ENCODE data around the gene JAML. TPM values are rescaled to one million over a fixed set of nuclear protein-coding genes. Genes with fewer than 3 reads are reported as not detected.

The JAML gene
- total RNA-seq, 2 donors from 2014 or later, result 3.8 to 7.0 TPM

GRCh38 chr11:118175031-118175992 lies 49.5 kb downstream of the JAML start:
- no peak for DNase-seq (ENCODE audit: low spot score)
- intact Hi-C loops (cut with DNase I), result no loop called here

- DNase-seq (ENCODE audit: low spot score), result no peak
- intact Hi-C loops (cut with DNase I), result no loop called here
Observed at GRCh38 chr11:118174006-118174567, 50.7 kb downstream of the JAML start.

GRCh38 chr11:118172356-118172755 lies 52.5 kb downstream of the JAML start:
- peak; percentile 62 for DNase-seq (ENCODE audit: low spot score)

GRCh38 chr11:118171269-118172062 lies 53.3 kb downstream of the JAML start:
- peak; percentile 89 for DNase-seq (ENCODE audit: low spot score)
- intact Hi-C loops (cut with DNase I), result loop anchor here in 1 of 2 donors (2.0 kb wide), 1 partner anchor 27 kb away; no protein-coding TSS in a partner anchor

More at GRCh38 chr11:118172356-118172755, 52.5 kb downstream of the JAML start:
- intact Hi-C loops (cut with DNase I), result no loop called here

- intact Hi-C loops (cut with DNase I), result loop anchor here in 1 of 2 donors (2.0 kb wide), 1 partner anchor 26 kb away; no protein-coding TSS in a partner anchor
- no peak for DNase-seq (ENCODE audit: low spot score)
Observed at GRCh38 chr11:118170882-118171268, 53.9 kb downstream of the JAML start.

GRCh38 chr11:118170231-118170630 lies 54.6 kb downstream of the JAML start:
- intact Hi-C loops (cut with DNase I), result loop anchor here in 1 of 2 donors (2.0 kb wide), 1 partner anchor 25 kb away; no protein-coding TSS in a partner anchor

GRCh38 chr11:118169300-118170140 lies 55.3 kb downstream of the JAML start:
- peak; percentile 22 for DNase-seq (ENCODE audit: low spot score)
- intact Hi-C loops (cut with DNase I), result loop anchor here in 1 of 2 donors (2.0 kb wide), 1 partner anchor 25 kb away; no protein-coding TSS in a partner anchor

More at GRCh38 chr11:118170231-118170630, 54.6 kb downstream of the JAML start:
- no peak for DNase-seq (ENCODE audit: low spot score)

GRCh38 chr11:118168751-118169150 lies 56.1 kb downstream of the JAML start:
- intact Hi-C loops (cut with DNase I), result no loop called here
- peak; percentile 32 for DNase-seq (ENCODE audit: low spot score)

GRCh38 chr11:118168316-118168715 lies 56.5 kb downstream of the JAML start:
- peak; percentile 30 for DNase-seq (ENCODE audit: low spot score)
- intact Hi-C loops (cut with DNase I), result no loop called here

GRCh38 chr11:118167906-118168305 lies 56.9 kb downstream of the JAML start:
- intact Hi-C loops (cut with DNase I), result no loop called here
- DNase-seq (ENCODE audit: low spot score), result peak; percentile 50

GRCh38 chr11:118167253-118167652 lies 57.6 kb downstream of the JAML start:
- intact Hi-C loops (cut with DNase I), result no loop called here
- DNase-seq (ENCODE audit: low spot score), result no peak

- peak; percentile 49 for DNase-seq (ENCODE audit: low spot score)
- intact Hi-C loops (cut with DNase I), result no loop called here
Observed at GRCh38 chr11:118166641-118167040, 58.2 kb downstream of the JAML start.

GRCh38 chr11:118164885-118165284 lies 59.9 kb downstream of the JAML start:
- no peak for DNase-seq (ENCODE audit: low spot score)
- intact Hi-C loops (cut with DNase I), result no loop called here

GRCh38 chr11:118163494-118163893 lies 61.3 kb downstream of the JAML start:
- no peak for DNase-seq (ENCODE audit: low spot score)
- intact Hi-C loops (cut with DNase I), result no loop called here

- DNase-seq (ENCODE audit: low spot score), result no peak
- intact Hi-C loops (cut with DNase I), result no loop called here
Observed at GRCh38 chr11:118162846-118163245, 62.0 kb downstream of the JAML start.

- intact Hi-C loops (cut with DNase I), result no loop called here
- DNase-seq (ENCODE audit: low spot score), result no peak
Observed at GRCh38 chr11:118161786-118162185, 63.0 kb downstream of the JAML start.

- intact Hi-C loops (cut with DNase I), result no loop called here
Observed at GRCh38 chr11:118157186-118157895, 67.5 kb downstream of the JAML start.

More at GRCh38 chr11:118157186-118157895, 67.5 kb downstream of the JAML start:
- DNase-seq (ENCODE audit: low spot score), result no peak

All from posterior vena cava (tissue), 2 donors.